Panc1 (cell line): ENCODE results near the gene MTF1. TPM values are rescaled to one million over a fixed set of nuclear protein-coding genes. Genes with fewer than 3 reads are reported as not detected.

Experiments
- ATAC-seq: fragments of 200-7000 bp; cut with Tn5 transposase; 2 replicates; pipeline ENCODE4 v1.9.1; 2020; ENCODE audit warnings: mild to moderate bottlenecking, moderate library complexity
- BruUV-seq: library from RNA; stranded (reverse); fragments of 400-500 nt; replicated peaks from 2 replicates; lab custom pipeline; 2021; lab: Mats Ljungman, UMichigan
- CTCF ChIA-PET: fragments of 300-600 bp; sonication (Branson Sonifier 250); formaldehyde crosslinking; loops from one replicate; lab custom pipeline; 2022; ENCODE audit warnings: antibody characterized with exemption; lab: Charles Lee
- POLR2A ChIA-PET: fragments of 300-600 bp; sonication (Branson Sonifier 250); formaldehyde crosslinking; loops from one replicate; lab custom pipeline; 2022; ENCODE audit warnings: antibody characterized with exemption; lab: Charles Lee
- DNase-seq: peaks from one replicate; pipeline ENCODE4 v3.0.0-alpha.2; 2010; ENCODE audit warnings: low read depth, low spot score
- H3K27ac ChIP-seq: 2 replicates; pipeline ENCODE4 v1.5.1; 2011; ENCODE audit warnings: mild to moderate bottlenecking, low read length, inconsistent platforms
- H3K27me3 ChIP-seq: fragments of 200-500 bp; sonication (Bioruptor generic); 2 replicates; pipeline ENCODE4 v1.6.0; 2014; ENCODE audit warnings: low read length, inconsistent platforms; ENCODE audit not compliant: control insufficient read depth, insufficient read depth
- H3K36me3 ChIP-seq: fragments of 200-500 bp; sonication (Bioruptor generic); 2 replicates; pipeline ENCODE4 v1.5.1; 2014; ENCODE audit warnings: inconsistent platforms, mild to moderate bottlenecking, low read length, moderate library complexity; ENCODE audit not compliant: control insufficient read depth, insufficient read depth
- H3K4me1 ChIP-seq: 2 replicates; pipeline ENCODE4 v1.5.1; 2011; ENCODE audit warnings: inconsistent platforms, mild to moderate bottlenecking, low read length, moderate library complexity; ENCODE audit not compliant: control insufficient read depth, insufficient read depth
- H3K4me3 ChIP-seq, 2 experiments: 2 replicates each; pipeline ENCODE4 v1.5.1; 2011 to 2012; ENCODE audit warnings: low read depth in 2 of 2, low read length in 2 of 2, mild to moderate bottlenecking in 2 of 2, inconsistent platforms in 1 of 2, moderate library complexity in 1 of 2
- H3K9me3 ChIP-seq: fragments of 200-500 bp; sonication (Bioruptor generic); 2 replicates; pipeline ENCODE4 v1.5.1; 2014; ENCODE audit warnings: low read depth, mild to moderate bottlenecking, inconsistent platforms, low read length, moderate library complexity; ENCODE audit not compliant: control insufficient read depth, insufficient read depth
- CTCF ChIP-seq: fragments of 450-650 bp; IDR thresholded peaks from 2 replicates; pipeline ENCODE4 v1.5.1; 2017; ENCODE audit warnings: mild to moderate bottlenecking
- POLR2AphosphoS5 ChIP-seq: IDR thresholded peaks from 2 replicates; pipeline ENCODE4 v1.6.1; 2012; ENCODE audit warnings: mild to moderate bottlenecking, low read depth, low read length, moderate library complexity
- REST ChIP-seq, 2 experiments: IDR thresholded peaks; 2 replicates each; pipeline ENCODE4 v1.6.1; 2011 to 2012; ENCODE audit warnings: low read depth in 2 of 2, control low read depth in 1 of 2, low read length in 1 of 2, mild to moderate bottlenecking in 1 of 2, moderate library complexity in 1 of 2; ENCODE audit not compliant: insufficient read depth in 1 of 2
- SIN3A ChIP-seq: IDR thresholded peaks from 2 replicates; pipeline ENCODE4 v1.6.1; 2012; ENCODE audit warnings: low read depth, mild to moderate bottlenecking, low read length, moderate library complexity, borderline replicate concordance; ENCODE audit not compliant: insufficient read depth
- TCF7L2 ChIP-seq: IDR thresholded peaks from 2 replicates; pipeline ENCODE4 v1.6.1; 2011; ENCODE audit warnings: mild to moderate bottlenecking, low read depth, low read length, inconsistent platforms
- in situ Hi-C: cut with HindIII; loops from 2 replicates; pipeline ENCODE4 v1.10.0; 2016; ENCODE audit warnings: low sequenced_read_pairs, low pct_unique_long_range_greater_than_20kb
- intact Hi-C: fragments of 100-400 bp; cut with micrococcal nuclease; formaldehyde crosslinking; loops from one replicate; pipeline ENCODE4 v1.10.0; 2022; ENCODE audit not compliant: unreplicated experiment
- total RNA-seq: library from RNA; stranded (reverse); gene quantifications from one replicate; pipeline ENCODE4 v1.2.1, GENCODE V29; 2021; ENCODE audit not compliant: unreplicated experiment

Gene MTF1
- total RNA-seq, 1 experiment from 2014 or later, result 26.2 TPM

- POLR2A ChIA-PET, result no interaction called here
- H3K4me1 ChIP-seq, result no peaks in the 10 kb centered on the region
- no TSS peak for BruUV-seq
Measured at GRCh38 chr1:37828410-37829074, 30.9 kb downstream of the MTF1 start.

GRCh38 chr1:37825506-37825905, 33.9 kb downstream of the MTF1 start:
- no TSS peak for BruUV-seq
- in situ Hi-C loops (no loop called here), intact Hi-C loops (no loop called here)
- ChIA-PET POLR2A (no interaction called here), CTCF (no interaction called here)
- Histone ChIP-seq H3K4me1 (no peaks in the 10 kb centered on the region), H3K27ac (no peak overlapping the region), H3K36me3 (peaks cover 16% of the 10 kb centered on the region), H3K4me3 (no peak overlapping the region), H3K9me3 (no peaks in the 10 kb centered on the region), H3K27me3 (no peaks in the 10 kb centered on the region)
- DNase-seq (no peak), ATAC-seq (no peak)
- TF ChIP-seq SIN3A, result no peak
- TF ChIP-seq POLR2AphosphoS5, result no peak
- no peak for TF ChIP-seq REST (IDR thresholded peaks at IDR 0.05; ENCODE audit: insufficient read depth in 1 of 2, low read depth in 2 of 2, low read length in 1 of 2)
- TF ChIP-seq CTCF, result no peak
- no peak for TF ChIP-seq TCF7L2

More at GRCh38 chr1:37828410-37829074, 30.9 kb downstream of the MTF1 start:
- CTCF ChIA-PET, result interaction anchor here (0.7 kb wide), 1 partner anchor 259 kb away, joined by 3 read pairs; no protein-coding TSS in a partner anchor
- DNase-seq, result no peak
- no peak for TF ChIP-seq TCF7L2
- no peak for TF ChIP-seq REST (IDR thresholded peaks at IDR 0.05; ENCODE audit: insufficient read depth in 1 of 2, low read depth in 2 of 2, low read length in 1 of 2)
- no peak for TF ChIP-seq SIN3A
- TF ChIP-seq CTCF, result no peak
- TF ChIP-seq POLR2AphosphoS5, result no peak
- Histone ChIP-seq H3K36me3 (peaks cover 17% of the 10 kb centered on the region), H3K9me3 (no peaks in the 10 kb centered on the region), H3K27ac (no peak overlapping the region), H3K27me3 (no peaks in the 10 kb centered on the region), H3K4me3 (no peak overlapping the region)
- no peak for ATAC-seq
- intact Hi-C loops, result no loop called here
- in situ Hi-C loops, result no loop called here
